ENCODE data around the gene STARD7. TPM values are rescaled to one million over a fixed set of nuclear protein-coding genes. Genes with fewer than 3 reads are reported as not detected.

Gene STARD7
- total and polyA plus RNA-seq, 10 of the 15 experiments (the other 5 are each of a cell fraction or from before 2014, with no cell fraction given): 85.4 to 237 (median 153) TPM

- TF ChIP-seq STAT3 (IDR thresholded peaks at IDR 0.05; ENCODE audit: low read depth, low read length) (no peak), CBX5 (IDR thresholded peaks at IDR 0.05; ENCODE audit: low read depth) (no peak), MYC (IDR thresholded peaks at IDR 0.05; ENCODE audit: insufficient read depth, insufficient read length, insufficient replicate concordance, low read length, severe bottlenecking) (no peak), SMARCA5 (IDR thresholded peaks at IDR 0.05) (peak; percentile 63; the same call in 1 of the 2 replicates), JUND (IDR thresholded peaks at IDR 0.05; ENCODE audit: low read depth, low read length) (no peak), CREB1 (IDR thresholded peaks at IDR 0.05; ENCODE audit: low read depth) (no peak), ATF3 (IDR thresholded peaks at IDR 0.05; ENCODE audit: borderline replicate concordance, extremely low read depth, low read depth, low read length) (no peak), KLF5 (IDR thresholded peaks at IDR 0.05; ENCODE audit: partially characterized antibody) (no peak), MTA3 (IDR thresholded peaks at IDR 0.05; ENCODE audit: borderline replicate concordance, low read length) (no peak), EED (IDR thresholded peaks at IDR 0.05; ENCODE audit: low read depth) (no peak), ZNF24 (IDR thresholded peaks at IDR 0.05) (no peak), ATF2 (IDR thresholded peaks at IDR 0.05; ENCODE audit: low read length) (no peak), NR2C2 (IDR thresholded peaks at IDR 0.05; ENCODE audit: borderline replicate concordance, control insufficient read depth, insufficient read length, low read depth) (no peak), MXI1 (IDR thresholded peaks at IDR 0.05; ENCODE audit: low read depth, low read length) (no peak), IRF3 (IDR thresholded peaks at IDR 0.05) (no peak), ZNF384 (IDR thresholded peaks at IDR 0.05; ENCODE audit: borderline replicate concordance, low read depth, low read length) (no peak; the same call in 1 of the 2 replicates), PBX3 (IDR thresholded peaks at IDR 0.05; ENCODE audit: insufficient replicate concordance, low read depth, low read length) (peak; percentile 55), CHD1 (IDR thresholded peaks at IDR 0.05; ENCODE audit: low read depth, low read length) (no peak)
Measured at GRCh38 chr2:96138179-96139145, 70.2 kb downstream of the STARD7 start, which contains the start of gene ASTL (continued).

Data from GM12878 (cell line).